Measurements from ENCODE around the gene POU2F2.
A peak's percentile ranks its signal among the peaks of the same experiment; 100 is the strongest.
"Not testable (repeated sequence)": the region's sequence is repeated elsewhere in the genome, so short reads cannot be mapped to it uniquely, and the experiment has no call there.

The POU2F2 gene

DNA sequence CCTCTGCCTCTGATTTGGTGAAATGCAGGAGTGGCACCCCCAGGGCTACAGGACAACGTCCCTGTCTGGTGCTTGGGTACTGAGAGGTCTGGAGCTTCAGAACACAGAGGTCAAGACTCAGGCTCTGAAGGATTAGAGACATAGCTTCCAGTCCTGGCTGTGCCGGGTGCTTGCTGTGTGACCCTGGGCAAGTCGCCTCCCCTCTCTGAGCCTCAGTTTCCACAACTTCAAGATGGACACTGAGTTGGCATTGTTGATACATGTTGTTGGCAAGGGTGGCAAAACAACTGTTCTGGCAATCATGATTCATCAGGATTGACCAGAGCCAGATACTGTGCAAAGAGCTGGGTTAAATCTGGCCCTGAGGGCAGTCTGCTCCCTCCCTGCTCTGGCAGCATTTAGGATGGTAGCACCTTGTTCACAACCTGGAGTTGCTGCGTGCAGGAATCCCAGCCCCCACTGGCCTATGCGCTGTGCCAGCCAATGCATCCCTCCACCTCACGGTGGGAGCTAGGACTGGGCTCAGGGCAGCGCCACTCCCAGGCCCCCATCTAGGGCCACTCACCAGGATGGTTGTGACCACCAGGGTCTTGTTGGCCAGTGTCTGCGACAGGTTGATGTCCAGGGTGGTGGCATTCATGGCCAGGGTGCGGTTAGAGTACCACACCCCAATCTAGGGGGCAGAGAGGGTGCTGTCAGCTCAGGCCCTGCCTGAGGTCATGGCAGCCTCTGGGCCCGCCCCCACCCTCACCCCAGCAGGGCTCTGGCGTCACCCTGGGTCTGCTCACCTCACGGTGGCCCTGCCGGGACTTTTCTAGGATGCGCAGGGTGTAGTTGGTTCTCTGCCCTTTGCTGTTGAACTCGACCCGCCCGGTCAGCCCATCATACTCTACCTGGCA, 79.0 kb downstream of the POU2F2 start:
- no peak for DNase-seq

GRCh38 chr19:42052241-42052863, 79.9 kb downstream of the POU2F2 start:
- DNase-seq: peak; percentile 79

- no peak for DNase-seq
Measured at GRCh38 chr19:42051166-42052115, 80.8 kb downstream of the POU2F2 start.

GRCh38 chr19:42048992-42049391, 83.3 kb downstream of the POU2F2 start:
- DNase-seq: no peak

DNA sequence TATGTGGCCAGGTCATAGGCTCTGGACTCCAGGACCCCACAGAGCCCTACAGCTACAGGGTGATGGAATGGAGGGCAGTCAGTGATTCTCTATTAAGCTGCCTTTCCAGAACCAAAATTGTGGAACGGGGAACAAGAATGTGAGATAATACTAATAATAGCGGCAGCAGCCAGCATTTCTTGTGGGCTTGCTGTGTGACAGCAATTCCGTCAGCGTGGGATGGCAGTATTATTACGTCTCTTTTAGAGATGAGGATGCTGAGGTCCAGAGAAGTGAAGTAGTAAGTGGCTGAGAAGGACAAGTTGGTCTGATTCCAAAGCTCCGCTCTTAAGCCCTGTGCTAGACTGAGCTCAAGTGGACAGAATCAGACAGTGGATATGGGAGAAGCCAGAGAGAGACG, 86.7 kb downstream of the POU2F2 start:
- no peak for DNase-seq

DNA sequence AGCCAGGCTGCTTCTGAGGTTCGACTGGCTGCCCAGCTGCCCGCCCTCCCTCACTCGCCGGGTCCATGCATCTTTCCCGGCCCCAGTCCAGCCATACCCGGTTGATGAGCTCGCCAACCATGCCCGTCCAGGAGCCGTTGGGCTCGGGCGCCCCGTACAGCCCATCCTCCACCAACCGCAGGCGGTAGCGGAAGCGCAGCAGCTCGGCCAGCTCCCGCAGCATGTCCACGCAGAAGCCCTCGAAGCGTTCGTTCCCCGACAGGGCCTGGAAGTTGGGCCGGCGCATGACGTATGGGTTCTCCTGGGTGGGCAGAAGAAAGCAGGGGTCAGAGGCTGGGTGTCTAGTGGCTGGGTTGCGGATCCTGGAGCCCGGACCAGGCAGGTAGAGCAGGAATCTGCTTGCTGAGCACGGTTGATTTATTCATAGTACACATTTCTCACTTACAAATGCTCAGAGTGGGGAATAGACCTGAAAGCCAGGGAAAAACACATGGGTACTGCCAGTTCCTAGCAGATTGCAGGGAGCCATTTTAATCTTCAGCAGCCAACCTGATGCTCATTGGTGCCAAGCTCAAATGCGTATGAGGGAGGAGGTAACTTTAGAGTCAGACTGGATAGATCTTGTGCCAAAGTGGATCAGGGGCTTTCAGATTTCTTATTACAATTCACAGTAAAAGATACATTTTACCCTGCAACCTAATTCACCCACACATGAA, 89.6 kb downstream of the POU2F2 start:
- DNase-seq: peak; percentile 98

GRCh38 chr19:42040491-42040890, 91.8 kb downstream of the POU2F2 start:
- DNase-seq: not testable (repeated sequence)

DNA sequence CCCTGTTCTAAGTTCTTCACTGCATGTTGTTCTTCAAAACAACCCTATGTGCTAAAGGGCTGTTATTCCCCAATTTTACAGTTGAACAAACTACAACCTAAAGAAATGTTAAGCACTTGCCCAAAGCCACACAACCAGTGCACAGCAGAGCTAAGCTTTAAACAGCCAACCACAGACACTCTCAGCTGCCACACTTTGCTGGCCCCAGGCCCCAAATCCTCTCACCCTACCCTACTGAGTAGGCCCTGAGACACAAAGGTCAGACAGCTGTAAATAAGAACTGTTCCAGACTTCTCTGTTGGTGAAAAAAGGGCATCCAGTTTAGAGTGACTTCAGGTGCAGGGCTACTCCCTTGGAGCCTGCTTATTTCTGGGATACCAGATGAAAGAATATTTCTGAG, 92.2 kb downstream of the POU2F2 start:
- no peak for DNase-seq

DNA sequence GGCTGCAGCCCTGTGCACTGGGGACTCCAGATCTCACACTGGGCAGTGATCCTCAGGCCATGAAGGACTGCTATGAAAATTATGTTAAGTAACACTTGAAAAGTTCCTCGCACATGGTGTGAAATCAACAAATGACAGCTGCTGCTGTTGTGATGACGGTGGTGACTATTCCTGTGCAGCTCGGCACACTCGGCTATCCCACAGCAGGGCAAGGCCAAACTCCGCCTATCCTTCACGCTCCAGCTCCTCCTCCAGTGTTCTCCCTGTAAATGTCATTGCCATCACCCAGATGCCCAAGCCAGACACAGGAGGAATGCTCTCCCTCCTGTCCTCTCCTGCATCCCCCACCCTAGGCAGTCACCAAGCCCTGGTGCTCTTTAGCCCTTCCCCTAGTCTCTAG, 93.6 kb downstream of the POU2F2 start:
- peak; percentile 97 for DNase-seq

- DNase-seq: no peak
Measured at GRCh38 chr19:42037649-42038048, 94.6 kb downstream of the POU2F2 start.
